Measurements from ENCODE around the gene IMMP2L.
"Not testable (repeated sequence)": the region's sequence is repeated elsewhere in the genome, so short reads cannot be mapped to it uniquely, and the experiment has no call there.

IMMP2L gene

GRCh38 chr7:111505422-111505821 lies 56.9 kb downstream of the IMMP2L start:
- DNase-seq: not testable (repeated sequence)

DNA sequence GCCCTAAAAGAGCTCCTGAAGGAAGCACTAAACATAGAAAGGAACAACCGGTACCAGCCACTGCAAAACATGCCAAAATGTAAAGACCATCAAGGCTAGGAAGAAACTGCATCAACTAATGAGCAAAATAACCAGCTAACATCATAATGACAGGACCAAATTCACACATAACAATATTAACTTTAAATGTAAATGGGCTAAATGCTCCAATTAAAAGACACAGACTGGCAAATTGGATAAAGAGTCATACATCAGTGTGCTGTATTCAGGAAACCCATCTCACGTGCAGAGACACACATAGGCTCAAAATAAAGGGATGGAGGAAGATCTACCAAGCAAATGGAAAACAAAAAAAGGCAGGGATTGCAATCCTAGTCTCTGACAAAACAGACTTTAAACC lies 60.5 kb downstream of the IMMP2L start:
- not testable (repeated sequence) for DNase-seq

GRCh38 chr7:111499027-111499426 lies 63.3 kb downstream of the IMMP2L start:
- no peak for DNase-seq

DNA sequence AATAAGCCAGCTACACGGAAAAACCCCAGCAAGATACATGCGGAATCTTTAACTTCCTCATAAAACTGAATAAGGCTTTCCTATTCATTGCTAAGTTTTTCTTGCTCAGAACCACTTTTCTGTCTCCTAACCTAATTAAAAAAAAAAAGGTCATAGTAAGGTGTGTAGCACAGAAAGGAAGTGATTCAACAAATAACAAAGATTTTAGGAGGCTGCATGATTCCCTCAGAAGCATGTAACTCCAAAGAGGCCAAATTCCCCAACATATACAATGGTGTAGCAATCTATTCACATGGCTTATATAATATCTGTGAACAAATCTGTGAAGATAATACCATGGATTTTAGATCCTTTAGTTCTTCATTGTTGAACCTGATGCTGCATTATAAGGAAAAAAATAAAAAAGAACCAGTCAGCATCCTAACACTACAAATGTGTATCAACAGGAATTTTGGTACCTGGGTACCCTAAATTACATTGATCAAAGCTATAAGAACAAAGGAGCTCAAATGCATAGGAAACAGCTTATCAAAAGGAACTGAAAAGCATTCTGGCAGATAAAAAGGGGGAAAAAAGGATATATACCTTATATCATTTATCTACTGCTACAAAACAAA lies 63.8 kb downstream of the IMMP2L start:
- DNase-seq: no peak

- DNase-seq: no peak
Measured at GRCh38 chr7:111495173-111495810, 67.0 kb downstream of the IMMP2L start.

DNA sequence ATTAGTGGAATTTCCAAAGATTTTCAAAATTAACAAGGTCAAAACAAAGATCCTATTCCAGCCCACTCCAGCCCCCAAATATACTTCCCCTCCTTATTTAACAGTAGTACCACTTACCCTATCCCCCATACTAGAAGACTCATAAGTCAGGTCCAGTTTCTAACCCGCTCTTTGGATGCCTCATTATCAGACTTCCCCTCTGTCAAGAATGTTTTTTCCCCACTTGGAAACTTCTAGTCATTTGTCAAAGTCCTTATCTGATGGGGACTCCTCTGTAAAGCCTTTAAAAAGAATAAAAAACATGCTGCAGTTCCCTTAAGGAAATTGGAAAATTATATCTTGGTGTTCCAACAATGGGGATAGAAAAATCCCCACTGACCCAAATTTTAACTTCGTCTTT lies 70.1 kb downstream of the IMMP2L start:
- DNase-seq: no peak

DNA sequence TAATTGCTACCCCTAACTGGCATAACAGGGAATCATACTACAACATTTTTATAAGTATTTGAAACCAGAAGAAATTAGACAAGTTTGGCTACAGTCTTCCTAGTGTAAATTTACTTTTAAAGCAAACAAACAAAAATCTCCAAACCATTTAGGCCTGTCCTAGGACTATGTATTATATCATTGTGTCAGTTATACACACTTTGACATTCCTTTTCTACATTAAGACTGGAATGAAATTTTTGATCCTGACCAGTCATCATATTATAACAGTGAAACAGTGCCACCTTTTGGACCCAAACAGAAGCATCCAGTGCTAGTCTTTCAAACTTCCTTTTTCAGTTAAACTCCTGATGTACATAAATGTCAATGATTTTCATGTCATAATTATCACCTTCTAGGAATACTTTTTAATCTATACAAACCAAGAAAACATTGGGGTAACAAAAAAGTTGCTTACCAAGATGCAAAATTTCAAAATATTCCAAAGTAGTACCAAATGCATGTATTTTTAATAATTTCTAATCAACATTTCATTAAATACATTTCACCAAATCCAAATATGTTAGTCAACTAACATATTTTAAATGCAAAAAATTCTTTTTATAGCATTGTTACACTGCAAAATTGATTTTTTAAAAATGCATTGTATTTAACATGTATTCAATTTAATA lies 75.7 kb downstream of the IMMP2L start:
- peak; percentile 6 for DNase-seq

GRCh38 chr7:111485701-111486380 lies 76.5 kb downstream of the IMMP2L start:
- DNase-seq: no peak

DNA sequence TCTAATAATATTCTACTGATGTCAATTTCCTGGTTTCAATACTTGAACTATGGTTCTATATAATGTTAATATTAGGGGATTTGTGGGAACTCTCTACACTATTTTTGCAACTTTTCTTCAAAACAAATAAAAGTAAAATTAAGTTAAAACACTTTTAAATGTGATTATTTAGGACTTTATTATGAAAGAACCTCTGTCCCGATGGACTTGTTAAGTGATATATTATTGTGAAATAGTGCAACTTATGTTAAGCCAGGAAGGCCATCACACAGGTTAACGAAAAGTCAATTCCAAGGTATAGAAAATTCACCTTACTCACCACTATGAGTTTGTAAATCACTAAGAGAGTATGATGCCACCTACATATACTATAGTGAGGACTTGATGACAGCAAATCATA lies 79.2 kb downstream of the IMMP2L start:
- DNase-seq: no peak

- no peak for DNase-seq
Measured at GRCh38 chr7:111477462-111478225, 84.6 kb downstream of the IMMP2L start.

DNA sequence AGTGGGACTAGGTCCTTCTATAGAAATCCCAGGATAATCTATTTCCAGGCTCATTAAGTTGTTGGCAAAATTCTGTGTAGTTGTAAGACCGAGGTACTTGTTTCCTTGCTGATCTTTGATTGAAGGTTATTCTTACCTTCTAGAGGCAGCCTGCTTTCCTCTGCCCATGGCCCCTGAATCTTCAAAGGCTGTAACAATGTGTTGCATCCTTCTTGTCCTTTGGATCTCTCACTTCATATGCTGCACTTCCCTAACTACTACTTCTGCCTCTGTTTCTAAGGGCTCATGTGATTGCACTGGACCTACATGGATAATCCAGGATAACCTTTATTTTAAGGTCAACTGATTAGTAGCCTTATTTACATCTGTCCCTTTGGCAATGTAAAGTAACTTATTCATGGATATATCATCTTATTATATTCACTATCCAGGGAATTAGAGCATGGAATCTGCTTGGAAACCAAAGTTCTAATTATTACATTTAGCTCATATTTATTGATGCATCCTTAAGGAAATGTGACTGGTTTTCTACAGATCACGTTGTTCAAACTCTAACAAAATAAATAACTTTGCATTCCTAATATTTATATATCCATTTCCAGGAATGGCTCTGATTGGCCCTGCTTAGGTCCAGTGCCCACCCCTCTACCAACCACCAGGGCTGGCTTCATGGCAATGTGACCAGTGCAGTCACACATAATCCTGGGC lies 85.6 kb downstream of the IMMP2L start:
- no peak for DNase-seq

DNA sequence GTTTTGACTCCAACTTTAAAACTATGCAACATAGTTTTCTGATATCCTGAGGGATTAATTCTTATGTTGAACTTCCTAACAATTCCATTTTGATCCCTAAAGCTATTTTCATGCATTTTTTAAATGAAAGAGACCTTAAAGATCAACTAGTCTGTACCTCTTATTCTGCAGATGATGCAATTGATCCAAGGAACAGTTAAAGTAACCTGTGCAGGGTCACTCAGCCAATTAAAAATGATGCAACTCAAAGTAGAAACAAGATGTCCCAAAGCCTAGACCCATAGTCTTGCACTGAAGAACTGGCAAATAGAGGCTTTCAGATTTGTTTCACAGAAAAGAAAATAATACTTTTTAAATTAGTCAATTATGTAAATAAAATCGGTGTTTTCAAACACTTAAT lies 86.3 kb downstream of the IMMP2L start:
- no peak for DNase-seq

DNA sequence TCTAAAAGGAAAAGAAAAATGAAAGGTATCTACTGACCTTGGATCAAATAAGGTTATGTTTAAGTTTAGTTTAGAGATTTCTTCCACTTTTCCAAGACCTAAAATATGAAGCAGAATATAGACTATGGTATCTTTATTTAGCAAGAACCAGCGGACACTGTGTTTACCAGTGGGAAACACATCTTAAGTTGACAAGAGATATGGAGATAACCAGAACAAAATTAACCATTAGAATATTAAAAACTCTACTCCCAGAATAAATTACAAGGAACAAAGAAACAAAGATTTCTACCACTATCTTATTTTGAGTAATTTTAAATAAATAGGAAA lies 86.9 kb downstream of the IMMP2L start:
- no peak for DNase-seq

DNA sequence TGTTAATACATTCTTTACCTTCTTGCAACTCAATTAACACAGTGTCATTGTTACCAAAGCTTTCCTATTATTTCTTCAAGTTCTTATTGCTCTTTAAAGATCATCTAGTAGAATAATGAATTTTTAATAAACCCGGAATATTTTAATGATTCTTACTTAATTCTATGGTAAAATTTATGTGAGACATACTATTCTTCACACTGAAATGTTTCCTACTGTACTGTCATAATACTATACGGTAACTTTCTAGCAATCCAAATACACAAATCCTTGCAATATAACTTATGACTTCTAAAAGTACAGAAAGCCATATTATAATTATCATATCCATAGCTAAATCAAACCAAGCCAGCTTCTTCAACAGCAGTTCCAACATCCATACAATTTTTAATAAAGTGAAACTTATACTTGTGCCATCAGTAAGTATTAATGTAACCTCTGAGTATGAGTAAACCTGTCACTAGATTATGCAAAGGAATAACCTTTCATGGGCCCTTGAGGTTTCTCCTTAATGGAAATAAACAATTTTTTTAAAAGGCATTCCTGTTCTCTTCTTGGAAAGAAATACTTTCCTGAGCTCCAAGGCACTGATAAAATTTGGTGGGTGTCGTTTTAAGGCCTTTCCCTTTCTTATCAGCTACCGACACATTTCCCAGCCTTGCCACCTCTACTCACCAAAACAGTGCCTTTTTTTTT lies 87.4 kb downstream of the IMMP2L start:
- no peak for DNase-seq

- DNase-seq: no peak
Measured at GRCh38 chr7:111473449-111474198, 88.7 kb downstream of the IMMP2L start.

DNA sequence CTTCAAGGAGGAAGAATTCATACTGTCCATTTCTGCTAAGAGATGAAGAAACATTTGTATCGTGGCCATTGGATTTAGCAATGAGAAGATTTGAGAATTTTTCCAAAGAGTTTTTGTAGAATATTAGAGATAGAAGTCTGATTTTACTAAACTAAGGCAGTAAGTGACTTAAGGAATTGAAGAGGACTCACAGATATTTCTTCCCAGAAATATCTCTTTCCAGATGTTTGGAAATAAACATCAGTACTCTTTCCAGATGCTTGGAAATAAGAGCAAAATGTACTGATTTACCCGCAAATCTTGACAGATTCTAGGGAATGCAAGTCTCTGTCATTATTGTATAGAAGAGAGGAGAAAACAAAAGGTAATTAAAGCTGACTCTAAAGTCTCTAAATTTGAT lies 91.3 kb downstream of the IMMP2L start:
- no peak for DNase-seq

GRCh38 chr7:111469894-111470293 lies 92.4 kb downstream of the IMMP2L start:
- not testable (repeated sequence) for DNase-seq

DNA sequence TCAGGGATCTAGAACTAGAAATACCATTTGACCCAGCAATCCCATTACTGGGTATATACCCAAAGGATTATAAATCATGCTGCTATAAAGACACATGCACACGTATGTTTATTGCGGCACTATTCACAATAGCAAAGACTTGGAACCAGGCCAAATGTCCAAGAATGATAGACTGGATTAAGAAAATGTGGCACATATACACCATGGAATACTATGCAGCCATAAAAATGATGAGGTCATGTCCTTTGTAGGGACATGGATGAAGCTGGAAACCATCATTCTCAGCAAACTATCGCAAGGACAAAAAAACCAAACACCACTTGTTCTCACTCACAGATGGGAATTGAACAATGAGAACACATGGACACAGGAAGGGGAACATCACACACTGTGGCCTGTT lies 96.5 kb downstream of the IMMP2L start:
- DNase-seq: not testable (repeated sequence)

DNA sequence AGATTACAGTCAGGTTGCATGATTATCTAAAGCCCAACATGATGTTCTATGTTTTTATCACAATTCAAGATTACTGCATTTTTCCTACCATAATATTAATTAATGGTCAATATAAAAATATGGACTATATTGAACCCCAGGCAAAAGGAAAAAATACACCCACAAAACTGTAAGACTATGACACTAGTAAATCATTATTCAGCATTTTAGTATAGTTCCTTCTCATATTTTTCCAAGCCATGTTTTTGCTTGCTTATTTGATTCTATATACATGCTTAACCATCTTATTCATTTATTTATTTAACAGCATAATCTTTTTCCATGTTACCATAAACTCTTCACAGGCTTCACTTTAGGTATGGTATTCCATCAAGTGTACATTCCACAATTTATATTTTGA lies 101.6 kb downstream of the IMMP2L start:
- no peak for DNase-seq

- no peak for DNase-seq
Measured at GRCh38 chr7:111459757-111460280, 102.5 kb downstream of the IMMP2L start.
